OCI-LY3 (cell line): ENCODE measurements around the gene PDE6H.

Experiments
- H2AFZ ChIP-seq: fragments of 200-600, 300-600 bp; shearing (Covaris generic); 2 replicates; pipeline ENCODE4 v1.6.0; 2014; ENCODE audit warnings: antibody characterized with exemption, low read depth, low read length
- H3K27ac ChIP-seq: fragments of 200-600, 300-600 bp; sonication (generic); 2 replicates; pipeline ENCODE4 v1.5.1; 2014; ENCODE audit warnings: mild to moderate bottlenecking, low read length, moderate library complexity, mixed read lengths
- H3K27me3 ChIP-seq: fragments of 200-600, 300-600 bp; sonication (generic); 2 replicates; pipeline ENCODE4 v1.6.1; 2014; ENCODE audit warnings: low read depth, low read length, mixed read lengths
- H3K36me3 ChIP-seq: fragments of 200-600, 300-600 bp; sonication (generic); replicated peaks from 2 replicates; pipeline ENCODE3; 2014; ENCODE audit warnings: low read depth, low read length, mixed read lengths
- H3K4me1 ChIP-seq: fragments of 300-600, 200-600 bp; sonication (generic); 2 replicates; pipeline ENCODE4 v1.6.1; 2014; ENCODE audit warnings: low read length, mixed read lengths
- H3K4me2 ChIP-seq: fragments of 200-600, 300-600 bp; sonication (generic); 2 replicates; pipeline ENCODE4 v1.6.1; 2014; ENCODE audit warnings: low read length, mixed read lengths
- H3K4me3 ChIP-seq: fragments of 300-600, 200-600 bp; sonication (generic); 2 replicates; pipeline ENCODE4 v1.5.1; 2014; ENCODE audit warnings: antibody characterized with exemption, mild to moderate bottlenecking, low read length, moderate library complexity
- H3K79me2 ChIP-seq: fragments of 300-600, 200-600 bp; shearing (Covaris generic); 2 replicates; pipeline ENCODE4 v1.6.1; 2014; ENCODE audit warnings: mild to moderate bottlenecking, low read length, mixed read lengths
- H3K9ac ChIP-seq: fragments of 300-600, 200-600 bp; shearing (Covaris generic); 2 replicates; pipeline ENCODE4 v1.6.0; 2014; ENCODE audit warnings: mild to moderate bottlenecking, low read length, moderate library complexity
- H3K9me3 ChIP-seq: fragments of 200-600, 300-600 bp; shearing (Covaris generic); 2 replicates; pipeline ENCODE4 v1.6.1; 2014; ENCODE audit warnings: low read length, mixed read lengths; ENCODE audit not compliant: insufficient read depth
- H4K20me1 ChIP-seq: fragments of 200-600, 300-600 bp; sonication (generic); 2 replicates; pipeline ENCODE4 v1.6.1; 2016; ENCODE audit warnings: low read length, mixed read lengths; ENCODE audit not compliant: insufficient read depth
- CTCF ChIP-seq: fragments of 200-600, 300-600 bp; sonication (generic); IDR thresholded peaks from 2 replicates; pipeline ENCODE4 v1.5.1; 2014; ENCODE audit warnings: antibody characterized with exemption, low read length, low read depth
- EZH2phosphoT487 ChIP-seq: fragments of 200-600 bp; shearing (Covaris generic); IDR thresholded peaks from 2 replicates; pipeline ENCODE4 v1.6.1; 2018; ENCODE audit warnings: antibody characterized with exemption, mixed run types, low read depth

PDE6H gene

GRCh38 chr12:14997998-14998397 is 25.2 kb downstream of the PDE6H start:
- Histone ChIP-seq H3K4me2 (no peak overlapping the region), H3K4me1 (peaks cover 11% of the 10 kb centered on the region), H3K36me3 (no peaks in the 10 kb centered on the region), H3K27ac (no peak overlapping the region), H3K79me2 (no peaks in the 10 kb centered on the region), H3K9ac (no peak overlapping the region), H4K20me1 (no peaks in the 10 kb centered on the region), H3K4me3 (no peak overlapping the region), H2AFZ (no peak overlapping the region), H3K27me3 (peaks cover 38% of the 10 kb centered on the region), H3K9me3 (no peaks in the 10 kb centered on the region)
- TF ChIP-seq EZH2phosphoT487 (no peak), CTCF (no peak)

GRCh38 chr12:14999021-14999694 is 26.3 kb downstream of the PDE6H start:
- no peak for TF ChIP-seq EZH2phosphoT487
- TF ChIP-seq CTCF = no peak
- Histone ChIP-seq H3K4me2 (no peak overlapping the region), H3K36me3 (no peaks in the 10 kb centered on the region), H3K27ac (no peak overlapping the region), H3K27me3 (peaks cover 49% of the 10 kb centered on the region), H2AFZ (no peak overlapping the region), H3K9ac (no peak overlapping the region), H3K79me2 (no peaks in the 10 kb centered on the region), H3K4me3 (no peak overlapping the region), H3K9me3 (no peaks in the 10 kb centered on the region), H4K20me1 (no peaks in the 10 kb centered on the region), H3K4me1 (0 out of 2 replicates have a peak, but pooled peaks cover 4% of the 10 kb centered on the region)

- peaks cover 55% of the 10 kb centered on the region for H3K27me3 ChIP-seq
- no peak for TF ChIP-seq CTCF
- no peak for TF ChIP-seq EZH2phosphoT487
- no peaks in the 10 kb centered on the region for H3K36me3 ChIP-seq
Observed at GRCh38 chr12:14999695-15000365, 27.0 kb downstream of the PDE6H start.

GRCh38 chr12:15000575-15000974 is 27.7 kb downstream of the PDE6H start:
- TF ChIP-seq CTCF = no peak
- TF ChIP-seq EZH2phosphoT487 = no peak
- Histone ChIP-seq H3K36me3 (no peaks in the 10 kb centered on the region), H3K9me3 (no peaks in the 10 kb centered on the region), H3K4me1 (0 out of 2 replicates have a peak, but pooled peaks cover 4% of the 10 kb centered on the region), H3K4me2 (no peak overlapping the region), H3K27me3 (peaks cover 55% of the 10 kb centered on the region), H3K4me3 (no peak overlapping the region), H2AFZ (no peak overlapping the region), H3K79me2 (no peaks in the 10 kb centered on the region), H3K27ac (no peak overlapping the region), H3K9ac (no peak overlapping the region), H4K20me1 (no peaks in the 10 kb centered on the region)

More at GRCh38 chr12:14999695-15000365, 27.0 kb downstream of the PDE6H start:
- Histone ChIP-seq H3K9me3 (no peaks in the 10 kb centered on the region), H3K79me2 (no peaks in the 10 kb centered on the region), H3K9ac (no peak overlapping the region), H3K4me2 (no peak overlapping the region), H3K27ac (no peak overlapping the region), H3K4me3 (no peak overlapping the region), H3K4me1 (0 out of 2 replicates have a peak, but pooled peaks cover 4% of the 10 kb centered on the region), H2AFZ (no peak overlapping the region), H4K20me1 (no peaks in the 10 kb centered on the region)
